GM18907 (cell line): ENCODE data around the gene ANKRD40.
A peak's percentile ranks its signal among the peaks of the same experiment; 100 is the strongest.
"Not testable (repeated sequence)": the region's sequence is repeated elsewhere in the genome, so short reads cannot be mapped to it uniquely, and the experiment has no call there.

ENCODE experiments used
- ATAC-seq: cut with Tn5 transposase; IDR thresholded peaks from one replicate; pipeline ENCODE4 v1.9.1; 2021; ENCODE audit warnings: mild to moderate bottlenecking, moderate library complexity; ENCODE audit not compliant: unreplicated experiment

ANKRD40 gene

GRCh38 chr17:50707289-50708049, at the start of gene ANKRD40:
Gene ANKRD40 (minus strand): TSS chr17:50707914. CDS start chr17:50707654, 260 bp downstream.
- ATAC-seq: peak; percentile 89

- ATAC-seq: no peak
These were observed 46.8 kb upstream of the ANKRD40 start for GRCh38 chr17:50754521-50754920.

DNA sequence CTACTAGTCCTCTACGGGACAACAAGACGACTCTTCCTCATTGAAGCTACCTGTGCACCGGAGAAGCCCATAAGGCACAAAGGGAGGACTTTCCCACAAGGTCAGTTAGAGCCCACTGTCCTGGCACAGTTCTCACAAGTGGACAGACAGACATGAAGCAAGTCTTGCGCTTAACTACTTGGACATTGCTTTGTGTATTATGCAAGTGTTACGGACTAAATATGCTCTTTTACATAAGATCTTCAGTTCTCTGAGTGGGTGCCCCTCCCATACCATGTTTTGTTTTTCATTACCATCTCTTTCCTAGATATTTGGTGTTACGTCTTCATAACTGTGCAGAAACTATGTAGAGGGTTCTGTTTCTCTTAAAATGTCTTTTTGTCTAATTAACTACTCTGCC, 41.5 kb upstream of the ANKRD40 start:
- no peak for ATAC-seq

- no peak for ATAC-seq
These were observed 37.9 kb upstream of the ANKRD40 start for GRCh38 chr17:50745631-50746030.

DNA sequence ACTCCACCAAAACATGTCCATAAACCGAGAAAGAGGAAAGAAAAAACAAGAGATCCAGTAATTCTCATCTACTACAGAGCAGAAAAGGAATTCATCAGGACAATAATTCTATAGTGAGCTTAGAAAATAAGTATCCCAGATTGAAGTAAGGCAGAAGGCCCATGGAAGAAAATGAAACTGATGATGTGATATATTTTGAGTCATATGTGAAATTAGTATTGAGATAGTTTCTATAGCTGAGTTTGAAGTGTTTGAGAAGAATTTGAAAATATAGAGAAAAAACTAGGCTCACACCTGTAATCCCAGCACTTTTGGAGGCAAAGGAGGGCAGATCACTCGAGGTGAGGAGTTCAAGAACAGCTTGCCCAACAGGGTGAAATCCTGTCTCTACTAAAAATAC, 31.4 kb upstream of the ANKRD40 start:
- no peak for ATAC-seq

- no peak for ATAC-seq
These were observed 29.5 kb upstream of the ANKRD40 start for GRCh38 chr17:50737118-50737698.

DNA sequence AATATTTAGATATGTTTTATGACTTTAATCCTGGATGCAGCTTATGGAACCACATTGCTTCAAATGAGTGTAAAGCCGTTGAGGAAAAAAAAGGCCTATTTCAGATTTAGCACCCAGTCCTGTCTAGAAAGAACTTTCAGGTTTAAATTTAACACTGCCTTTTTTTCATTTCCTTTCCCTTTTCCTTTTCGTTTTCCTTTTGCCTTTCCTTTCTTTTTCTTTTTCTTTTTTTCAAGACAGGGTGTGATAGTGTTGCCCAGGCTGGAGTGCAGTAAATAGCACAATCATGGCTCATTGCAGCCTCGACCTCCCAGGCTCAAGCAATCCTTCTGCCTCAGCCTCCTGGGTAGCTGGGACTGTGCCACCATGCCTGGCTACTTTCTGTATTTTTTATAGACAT, 27.6 kb upstream of the ANKRD40 start:
- ATAC-seq: no peak

- ATAC-seq: no peak
These were observed 24.1 kb upstream of the ANKRD40 start for GRCh38 chr17:50731575-50732460.

DNA sequence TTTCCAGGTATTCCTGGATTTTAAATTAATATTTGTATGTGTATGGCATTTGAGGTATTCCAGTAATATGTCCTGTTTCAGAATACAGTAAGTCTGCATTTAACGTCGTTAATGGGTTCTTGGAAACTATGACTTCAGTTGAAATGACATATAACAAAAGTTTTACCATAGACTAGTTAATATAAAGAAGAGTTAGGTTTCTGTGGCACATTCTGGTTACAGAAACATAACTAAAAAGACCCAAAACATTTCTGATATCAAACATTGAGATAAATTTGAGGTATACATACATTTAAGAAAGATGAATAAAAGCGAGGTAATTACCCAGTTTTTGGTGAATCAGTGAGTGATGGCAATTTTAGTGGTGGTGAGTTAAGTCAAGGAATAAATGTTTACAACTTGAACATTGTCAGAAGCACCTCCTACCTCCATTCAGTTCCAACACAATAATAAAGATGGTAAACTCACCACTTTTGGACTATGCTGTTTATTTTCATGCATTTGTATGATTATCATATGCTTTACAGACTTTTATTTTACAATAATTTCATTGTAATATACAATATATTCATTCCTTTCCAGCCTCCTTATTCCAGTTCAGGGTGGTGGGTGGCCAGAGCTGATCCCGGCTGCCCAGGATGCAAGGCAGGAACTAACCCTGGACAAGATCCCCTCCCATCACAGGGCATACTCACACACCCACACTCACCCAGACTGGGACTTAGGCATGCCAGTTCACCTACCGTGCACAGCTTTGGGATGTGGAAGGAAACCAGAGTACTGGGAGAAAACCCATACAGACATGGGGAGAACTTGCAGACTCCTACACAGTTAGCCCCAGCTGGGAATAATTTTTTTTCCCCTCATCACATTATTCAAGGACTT, 21.4 kb upstream of the ANKRD40 start:
- ATAC-seq: no peak

GRCh38 chr17:50728112-50728429, 20.4 kb upstream of the ANKRD40 start:
- ATAC-seq: no peak

DNA sequence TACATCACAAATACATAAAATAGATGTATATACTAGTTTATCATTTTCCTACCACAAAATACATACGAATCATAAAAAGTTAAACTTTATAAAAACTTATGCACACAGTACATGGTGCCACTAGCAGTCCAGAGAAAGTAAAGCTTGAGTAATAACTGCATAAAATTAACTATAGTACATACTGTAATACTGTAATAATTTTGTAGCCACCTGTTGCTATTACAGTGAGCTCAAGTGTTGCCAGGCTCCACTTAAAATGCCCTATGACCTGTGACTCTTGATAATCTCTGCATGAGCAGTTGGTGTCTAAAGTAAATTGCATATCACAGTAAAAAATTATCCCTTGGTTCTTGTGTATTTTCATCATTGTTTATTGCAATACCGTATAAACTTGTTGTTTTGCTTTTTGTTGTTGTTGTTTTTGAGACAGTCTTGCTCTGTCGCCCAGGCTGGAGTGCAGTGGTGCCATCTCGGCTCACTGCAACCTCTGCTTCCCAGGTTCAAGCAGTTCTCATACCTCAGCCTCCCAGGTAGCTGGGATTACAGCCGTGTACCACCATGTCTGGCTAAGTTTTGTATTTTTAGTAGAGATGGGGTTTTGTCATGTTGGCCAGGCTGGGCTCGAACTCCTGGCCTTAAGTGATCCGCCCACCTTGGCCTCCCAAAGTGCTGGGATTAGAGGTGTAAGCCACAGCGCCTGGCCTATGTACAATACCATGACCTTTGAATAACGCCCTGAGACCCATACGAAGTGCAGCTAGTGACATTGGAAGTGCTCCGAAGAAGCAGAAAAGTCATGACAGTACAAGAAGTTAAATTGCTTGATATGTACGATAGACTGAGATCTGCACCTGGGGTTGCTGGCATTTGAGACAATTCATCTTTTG, 18.3 kb upstream of the ANKRD40 start:
- no peak for ATAC-seq

DNA sequence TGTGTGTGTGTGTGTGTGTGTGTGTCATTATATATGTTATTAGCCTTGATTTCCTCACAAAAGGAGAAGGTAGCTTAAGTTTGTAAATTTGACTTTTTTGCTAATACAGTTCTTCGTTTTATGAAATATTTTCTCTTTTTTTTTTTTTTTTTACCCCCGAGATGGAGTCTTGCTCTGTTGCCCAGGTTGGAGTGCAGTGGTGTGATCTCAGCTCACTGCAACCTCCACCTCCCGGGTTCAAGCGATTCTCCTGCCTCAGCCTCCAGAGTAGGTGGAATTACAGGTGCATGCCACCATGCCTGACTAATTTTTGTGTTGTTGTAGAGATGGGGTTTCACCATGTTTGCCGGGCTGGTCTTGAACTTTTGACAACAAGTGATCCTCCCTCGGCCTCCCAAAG, 16.9 kb upstream of the ANKRD40 start:
- not testable (repeated sequence) for ATAC-seq

DNA sequence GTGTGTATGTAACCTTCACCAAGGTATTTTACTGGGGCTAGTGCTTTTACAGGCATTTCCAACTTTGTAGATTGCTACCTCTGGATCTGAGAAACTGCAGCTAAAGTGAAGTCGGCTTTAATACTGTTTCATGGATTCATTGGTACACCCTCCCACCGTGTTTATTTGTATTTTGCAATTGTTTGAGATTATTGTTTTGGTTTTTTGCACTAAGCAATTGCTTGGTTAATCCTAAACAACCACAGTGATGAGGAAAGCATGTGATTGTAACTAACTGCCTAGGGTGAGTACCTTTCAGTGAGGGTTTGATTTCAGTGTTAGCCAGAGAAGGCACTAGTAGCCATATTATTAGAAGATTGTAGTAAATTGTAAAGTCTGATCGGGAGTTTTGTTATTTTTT, 15.0 kb upstream of the ANKRD40 start:
- no peak for ATAC-seq

- no peak for ATAC-seq
These were observed 13.7 kb upstream of the ANKRD40 start for GRCh38 chr17:50721194-50722010.

DNA sequence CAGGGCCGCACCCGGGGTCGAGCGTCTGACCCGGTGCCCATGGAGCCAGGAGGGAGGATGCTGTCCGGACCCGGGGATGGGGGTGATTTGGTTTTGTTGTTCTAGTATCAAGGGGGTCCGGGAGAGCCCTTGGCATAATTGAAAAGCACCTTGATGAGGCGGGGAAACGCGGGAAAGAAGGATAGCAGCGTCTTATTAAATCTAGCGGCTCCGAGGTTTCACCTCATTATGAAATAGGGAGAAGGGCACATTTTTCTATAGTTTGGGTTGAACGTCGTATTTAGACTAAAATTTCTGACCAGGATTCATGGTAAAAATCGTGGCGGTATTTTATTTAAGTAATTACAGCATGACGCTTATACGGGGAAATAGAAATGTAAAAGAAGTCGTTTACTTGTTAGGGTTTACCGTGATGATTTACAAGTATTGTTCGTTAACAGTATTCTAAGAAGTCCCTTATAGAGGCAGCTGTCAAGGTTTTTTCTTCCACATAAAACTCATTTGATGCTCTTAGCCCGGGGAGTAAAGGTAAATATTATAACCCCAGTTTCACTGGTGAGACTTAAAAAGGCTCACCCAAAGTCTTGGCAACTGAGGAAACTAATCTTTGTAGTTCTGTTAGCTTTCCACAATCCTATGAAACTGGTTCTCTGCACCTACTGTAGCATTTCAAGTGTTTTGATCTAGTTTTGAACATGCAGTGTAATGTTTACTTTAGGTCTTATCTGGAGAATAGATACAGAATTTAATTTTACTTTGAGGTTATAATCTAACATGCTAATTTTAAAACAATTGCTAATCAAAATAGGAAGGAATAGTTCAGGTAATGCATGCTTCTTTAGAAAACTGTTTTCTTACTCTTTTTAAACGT, 12.4 kb upstream of the ANKRD40 start:
- ATAC-seq: no peak

GRCh38 chr17:50719144-50719923, 11.6 kb upstream of the ANKRD40 start, which contains the start of gene LUC7L3:
Gene LUC7L3 (plus strand): TSS chr17:50719603. CDS start chr17:50719733, 130 bp downstream.
- ATAC-seq: peak; percentile 93

DNA sequence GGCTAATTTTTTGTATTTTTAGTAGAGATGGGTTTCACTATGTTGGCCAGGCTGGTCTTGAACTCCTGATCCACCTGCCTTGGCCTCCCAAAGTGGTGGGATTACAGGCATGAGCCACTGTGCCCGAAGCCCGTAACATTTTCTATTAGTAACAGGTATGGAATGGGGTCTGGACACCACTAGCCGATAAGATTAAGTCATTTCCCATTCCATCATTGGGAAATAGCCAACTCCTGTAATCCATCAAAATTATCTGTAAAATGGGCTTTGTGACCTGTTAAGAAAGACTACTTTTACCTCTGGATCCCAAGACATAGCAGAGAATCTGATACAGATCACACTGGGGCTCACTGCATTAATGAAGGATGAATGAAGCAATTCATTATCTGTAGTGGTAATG, 7.8 kb upstream of the ANKRD40 start:
- ATAC-seq: no peak
